Fibroblast of mammary gland (primary cell): ENCODE measurements around the gene MAN1A1.

Experiments used
- DNase-seq: peaks from one replicate; pipeline ENCODE4 v3.0.0-alpha.2; 2010; ENCODE audit warnings: low read depth
- H3K4me3 ChIP-seq: 2 replicates; pipeline ENCODE4 v1.5.1; 2011; ENCODE audit warnings: low read depth, mild to moderate bottlenecking, low read length, moderate library complexity; ENCODE audit not compliant: control insufficient read depth
- TF ChIP-seq, protein P1 (sequence below): conservative IDR thresholded peaks from 2 replicates; pipeline ENCODE4 v1.5.1; 2011; ENCODE audit warnings: low read depth, low read length, inconsistent platforms; ENCODE audit not compliant: control insufficient read depth, insufficient read depth

The MAN1A1 gene

DNA sequence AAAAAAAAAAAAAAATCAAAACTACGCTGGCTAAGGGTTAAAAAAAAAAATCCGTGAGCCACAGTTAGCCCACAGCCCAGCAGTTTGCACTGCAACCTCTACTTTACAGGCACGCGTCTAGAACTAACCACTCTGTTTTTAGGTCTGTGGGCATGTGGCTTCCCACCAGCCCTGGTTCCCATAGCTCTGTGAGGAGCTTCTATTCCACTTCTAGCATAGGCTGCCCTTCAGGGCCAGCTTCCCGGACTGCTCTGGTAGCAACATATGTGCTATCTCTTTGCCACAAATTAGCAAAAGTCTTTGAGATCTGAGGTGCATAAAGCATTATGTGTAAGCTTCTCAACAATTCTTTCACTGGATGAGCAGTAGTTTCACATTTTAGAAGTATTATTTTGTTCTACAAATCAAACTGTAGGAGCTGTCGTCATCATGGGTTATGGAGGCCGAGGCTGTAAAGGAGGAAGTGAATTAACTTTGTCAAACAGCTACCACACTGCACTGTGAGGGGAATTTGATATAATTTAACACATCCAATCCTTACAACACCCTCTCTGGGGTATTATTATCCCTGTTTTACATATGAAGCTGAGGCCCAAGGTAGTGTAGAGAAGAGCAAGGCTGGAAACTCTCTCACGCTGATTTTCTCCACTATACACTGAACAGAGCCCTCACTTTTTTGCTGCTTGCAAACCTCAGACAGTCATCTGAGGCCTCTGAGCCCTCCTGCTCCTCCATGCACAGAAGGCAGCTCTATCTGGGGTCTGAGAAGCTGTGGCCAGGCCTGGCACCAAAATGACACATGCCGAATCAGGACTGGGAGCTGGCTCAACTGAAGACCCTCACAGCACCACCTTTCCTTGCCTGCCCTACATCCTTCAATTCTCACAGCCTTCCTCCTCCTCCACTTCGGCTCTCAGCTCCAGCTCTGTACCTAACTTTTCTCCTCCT, 35.4 kb downstream of the MAN1A1 start:
- TF ChIP-seq, protein P1, sequence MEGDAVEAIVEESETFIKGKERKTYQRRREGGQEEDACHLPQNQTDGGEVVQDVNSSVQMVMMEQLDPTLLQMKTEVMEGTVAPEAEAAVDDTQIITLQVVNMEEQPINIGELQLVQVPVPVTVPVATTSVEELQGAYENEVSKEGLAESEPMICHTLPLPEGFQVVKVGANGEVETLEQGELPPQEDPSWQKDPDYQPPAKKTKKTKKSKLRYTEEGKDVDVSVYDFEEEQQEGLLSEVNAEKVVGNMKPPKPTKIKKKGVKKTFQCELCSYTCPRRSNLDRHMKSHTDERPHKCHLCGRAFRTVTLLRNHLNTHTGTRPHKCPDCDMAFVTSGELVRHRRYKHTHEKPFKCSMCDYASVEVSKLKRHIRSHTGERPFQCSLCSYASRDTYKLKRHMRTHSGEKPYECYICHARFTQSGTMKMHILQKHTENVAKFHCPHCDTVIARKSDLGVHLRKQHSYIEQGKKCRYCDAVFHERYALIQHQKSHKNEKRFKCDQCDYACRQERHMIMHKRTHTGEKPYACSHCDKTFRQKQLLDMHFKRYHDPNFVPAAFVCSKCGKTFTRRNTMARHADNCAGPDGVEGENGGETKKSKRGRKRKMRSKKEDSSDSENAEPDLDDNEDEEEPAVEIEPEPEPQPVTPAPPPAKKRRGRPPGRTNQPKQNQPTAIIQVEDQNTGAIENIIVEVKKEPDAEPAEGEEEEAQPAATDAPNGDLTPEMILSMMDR, result no peak
- no peak for DNase-seq
- no peak overlapping the region for H3K4me3 ChIP-seq

GRCh38 chr6:119312875-119313338, 36.7 kb downstream of the MAN1A1 start:
- DNase-seq, result no peak
- no peak overlapping the region for H3K4me3 ChIP-seq
- TF ChIP-seq, protein P1, result no peak

DNA sequence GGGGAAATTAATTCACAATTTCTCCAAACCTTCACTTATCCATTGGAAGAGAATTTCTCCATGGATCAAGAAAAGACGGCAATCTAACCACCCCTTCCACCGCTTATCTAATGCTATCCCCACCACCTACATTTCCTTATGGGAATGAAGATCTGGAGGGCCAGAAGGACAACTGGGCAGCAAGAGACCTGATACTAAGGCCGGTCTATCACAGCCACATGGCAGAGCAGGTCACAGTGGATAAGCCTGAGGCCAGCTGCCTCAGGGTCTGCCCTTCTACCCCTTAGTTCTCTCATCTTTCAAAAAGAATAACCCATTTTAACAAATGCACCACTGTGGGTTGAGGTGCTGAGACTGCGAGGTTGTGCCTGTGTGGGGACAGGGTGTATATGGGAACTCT, 37.1 kb downstream of the MAN1A1 start:
- no peak overlapping the region for H3K4me3 ChIP-seq
- DNase-seq, result no peak
- TF ChIP-seq, protein P1, result no peak

GRCh38 chr6:119311514-119312142, 37.9 kb downstream of the MAN1A1 start:
- TF ChIP-seq, protein P1, result no peak
- no peak for DNase-seq
- H3K4me3 ChIP-seq, result no peak overlapping the region

- TF ChIP-seq, protein P1, result no peak
- no peak overlapping the region for H3K4me3 ChIP-seq
- peak; percentile 41 for DNase-seq
Measured at GRCh38 chr6:119310486-119311036, 39.0 kb downstream of the MAN1A1 start.

GRCh38 chr6:119308991-119309657, 40.4 kb downstream of the MAN1A1 start:
- TF ChIP-seq, protein P1, result no peak
- peak; percentile 80 for DNase-seq
- H3K4me3 ChIP-seq, result no peak overlapping the region
